ENCODE data around the gene SETX.
"Not testable (repeated sequence)": the region's sequence is repeated elsewhere in the genome, so short reads cannot be mapped to it uniquely, and the experiment has no call there.

The SETX gene

GRCh38 chr9:132287256-132287760, 67.5 kb downstream of the SETX start:
- no peak for DNase-seq (ENCODE audit: low read depth)

GRCh38 chr9:132283863-132284262, 70.9 kb downstream of the SETX start:
- no peak for DNase-seq (ENCODE audit: low read depth)

- DNase-seq (ENCODE audit: low read depth) = no peak
Measured at GRCh38 chr9:132283165-132283564, 71.6 kb downstream of the SETX start.

GRCh38 chr9:132274861-132275260, 79.9 kb downstream of the SETX start:
- no peak for DNase-seq (ENCODE audit: low read depth)

- DNase-seq (ENCODE audit: low read depth) = not testable (repeated sequence)
Measured at GRCh38 chr9:132269704-132270516, 84.9 kb downstream of the SETX start.

- DNase-seq (ENCODE audit: low read depth) = peak; percentile 21
Measured at GRCh38 chr9:132268725-132269352, 85.9 kb downstream of the SETX start.

GRCh38 chr9:132267660-132268059, 87.1 kb downstream of the SETX start:
- no peak for DNase-seq (ENCODE audit: low read depth)

- DNase-seq (ENCODE audit: low read depth) = no peak
Measured at GRCh38 chr9:132266017-132266416, 88.8 kb downstream of the SETX start.

GRCh38 chr9:132260846-132261245, 93.9 kb downstream of the SETX start:
- DNase-seq (ENCODE audit: low read depth) = no peak

- DNase-seq (ENCODE audit: low read depth) = no peak
Measured at GRCh38 chr9:132250324-132251262, 104.2 kb downstream of the SETX start.

GRCh38 chr9:132249690-132250089, 105.1 kb downstream of the SETX start:
- DNase-seq (ENCODE audit: low read depth) = no peak

GRCh38 chr9:132249123-132249522, 105.7 kb downstream of the SETX start:
- no peak for DNase-seq (ENCODE audit: low read depth)

GRCh38 chr9:132247942-132248341, 106.8 kb downstream of the SETX start:
- DNase-seq (ENCODE audit: low read depth) = no peak

- DNase-seq (ENCODE audit: low read depth) = no peak
Measured at GRCh38 chr9:132245465-132245864, 109.3 kb downstream of the SETX start.

- no peak for DNase-seq (ENCODE audit: low read depth)
Measured at GRCh38 chr9:132244582-132245455, 110.0 kb downstream of the SETX start.

- no peak for DNase-seq (ENCODE audit: low read depth)
Measured at GRCh38 chr9:132243156-132244074, 111.4 kb downstream of the SETX start.

GRCh38 chr9:132242621-132243155, 112.1 kb downstream of the SETX start:
- no peak for DNase-seq (ENCODE audit: low read depth)

GRCh38 chr9:132241840-132242620, 112.8 kb downstream of the SETX start:
- no peak for DNase-seq (ENCODE audit: low read depth)

GRCh38 chr9:132241483-132241839, 113.3 kb downstream of the SETX start:
- no peak for DNase-seq (ENCODE audit: low read depth)
